ENCODE data around the gene SPRR2E.

The SPRR2E gene

DNA sequence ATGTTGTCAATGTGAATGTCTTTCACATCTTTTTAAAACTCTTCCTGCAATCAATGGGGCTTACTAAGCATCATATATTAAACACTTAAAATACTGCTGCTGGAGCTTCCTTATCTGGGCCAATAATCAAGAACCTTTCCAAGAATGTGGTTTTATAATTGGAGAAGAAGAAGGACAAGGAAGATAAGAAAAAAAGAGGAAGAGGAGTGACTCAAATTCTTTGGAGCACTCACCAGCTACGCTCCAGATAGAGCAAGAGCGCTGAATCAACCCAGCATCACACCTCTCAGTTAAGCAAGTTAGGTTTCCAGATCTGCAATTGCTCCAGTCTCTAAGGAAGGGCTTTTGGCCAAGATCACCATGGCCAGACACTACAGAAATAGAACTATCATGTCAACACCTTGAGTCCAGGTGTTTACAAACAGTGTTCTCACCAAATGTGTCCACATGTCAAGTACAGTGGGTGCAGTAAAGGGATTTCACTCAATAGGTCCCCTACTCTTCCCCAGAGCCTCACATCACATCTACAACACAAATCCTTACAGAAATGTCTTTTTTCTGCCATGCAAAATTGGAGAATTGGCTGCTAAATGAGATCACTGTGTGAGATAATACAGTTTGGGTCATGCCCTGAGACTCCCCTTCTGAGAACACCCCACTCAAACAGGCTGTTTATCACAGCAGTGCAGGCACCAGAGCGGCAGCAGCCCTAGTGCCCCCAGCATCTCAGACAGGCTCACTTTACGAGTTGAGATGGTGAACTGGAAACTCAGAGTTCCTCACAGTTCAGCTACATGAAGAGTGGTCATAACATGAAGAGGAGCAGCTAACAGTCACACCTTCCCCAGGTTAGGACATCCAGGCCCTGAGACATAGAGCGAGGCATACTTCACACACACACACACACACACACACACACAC is 21.3 kb downstream of the SPRR2E start (continued):
- TF ChIP-seq PATZ1 (tag by site-specific recombination; IDR thresholded peaks at IDR 0.05) (no peak), ZNF501 (tag by site-specific recombination; IDR thresholded peaks at IDR 0.05) (no peak), ZNF747 (tag by site-specific recombination; IDR thresholded peaks at IDR 0.05) (no peak), ZNF473 (tag by site-specific recombination; IDR thresholded peaks at IDR 0.05) (no peak)

DNA sequence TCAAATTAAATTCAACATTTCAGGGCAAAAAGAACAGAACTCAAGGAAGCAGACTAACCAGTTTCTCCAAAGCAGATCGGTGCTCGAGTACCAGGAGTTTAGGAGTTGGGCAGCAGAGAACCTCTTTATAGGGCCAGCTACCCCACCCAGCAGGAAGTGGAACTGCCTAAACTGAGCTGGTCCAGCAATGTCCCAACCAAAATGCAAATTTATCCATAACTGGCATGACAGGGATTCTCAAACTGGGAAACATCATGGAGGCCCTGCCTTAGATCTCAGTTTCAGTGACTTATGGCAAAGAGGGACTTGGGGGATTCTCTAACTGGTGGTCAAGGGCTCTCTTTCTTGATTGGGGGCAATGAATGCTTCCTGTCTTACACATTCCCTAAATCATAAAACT is 22.8 kb downstream of the SPRR2E start, which contains the start of gene SPRR2B:
SPRR2B (minus strand) TSS at position 101 of the 400 bp plus-strand sequence. CDS start 772 bp downstream, outside the sequence.
- TF ChIP-seq ZNF664 (tag by site-specific recombination; IDR thresholded peaks at IDR 0.05): no peak
- no peak for TF ChIP-seq ZNF449 (tag by site-specific recombination; IDR thresholded peaks at IDR 0.05)
- TF ChIP-seq, protein P1, sequence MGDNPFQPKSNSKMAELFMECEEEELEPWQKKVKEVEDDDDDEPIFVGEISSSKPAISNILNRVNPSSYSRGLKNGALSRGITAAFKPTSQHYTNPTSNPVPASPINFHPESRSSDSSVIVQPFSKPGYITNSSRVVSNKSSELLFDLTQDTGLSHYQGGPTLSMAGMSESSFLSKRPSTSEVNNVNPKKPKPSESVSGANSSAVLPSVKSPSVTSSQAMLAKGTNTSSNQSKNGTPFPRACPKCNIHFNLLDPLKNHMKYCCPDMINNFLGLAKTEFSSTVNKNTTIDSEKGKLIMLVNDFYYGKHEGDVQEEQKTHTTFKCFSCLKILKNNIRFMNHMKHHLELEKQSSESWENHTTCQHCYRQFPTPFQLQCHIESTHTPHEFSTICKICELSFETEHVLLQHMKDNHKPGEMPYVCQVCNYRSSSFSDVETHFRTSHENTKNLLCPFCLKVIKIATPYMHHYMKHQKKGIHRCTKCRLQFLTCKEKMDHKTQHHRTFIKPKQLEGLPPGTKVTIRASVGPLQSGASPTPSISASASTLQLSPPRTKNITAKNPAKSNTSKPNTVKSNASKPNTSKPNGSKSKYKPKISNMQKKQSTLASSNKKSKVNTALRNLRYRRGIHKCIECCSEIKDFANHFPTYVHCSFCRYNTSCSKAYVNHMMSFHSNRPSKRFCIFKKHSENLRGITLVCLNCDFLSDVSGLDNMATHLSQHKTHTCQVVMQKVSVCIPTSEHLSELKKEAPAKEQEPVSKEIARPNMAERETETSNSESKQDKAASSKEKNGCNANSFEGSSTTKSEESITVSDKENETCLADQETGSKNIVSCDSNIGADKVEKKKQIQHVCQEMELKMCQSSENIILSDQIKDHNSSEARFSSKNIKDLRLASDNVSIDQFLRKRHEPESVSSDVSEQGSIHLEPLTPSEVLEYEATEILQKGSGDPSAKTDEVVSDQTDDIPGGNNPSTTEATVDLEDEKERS (tag by site-specific recombination; IDR thresholded peaks at IDR 0.05): no peak
- TF ChIP-seq ZNF548 (tag by site-specific recombination; IDR thresholded peaks at IDR 0.05): no peak
- no peak for TF ChIP-seq ZNF324 (tag by site-specific recombination; IDR thresholded peaks at IDR 0.05)
- TF ChIP-seq, protein P2, sequence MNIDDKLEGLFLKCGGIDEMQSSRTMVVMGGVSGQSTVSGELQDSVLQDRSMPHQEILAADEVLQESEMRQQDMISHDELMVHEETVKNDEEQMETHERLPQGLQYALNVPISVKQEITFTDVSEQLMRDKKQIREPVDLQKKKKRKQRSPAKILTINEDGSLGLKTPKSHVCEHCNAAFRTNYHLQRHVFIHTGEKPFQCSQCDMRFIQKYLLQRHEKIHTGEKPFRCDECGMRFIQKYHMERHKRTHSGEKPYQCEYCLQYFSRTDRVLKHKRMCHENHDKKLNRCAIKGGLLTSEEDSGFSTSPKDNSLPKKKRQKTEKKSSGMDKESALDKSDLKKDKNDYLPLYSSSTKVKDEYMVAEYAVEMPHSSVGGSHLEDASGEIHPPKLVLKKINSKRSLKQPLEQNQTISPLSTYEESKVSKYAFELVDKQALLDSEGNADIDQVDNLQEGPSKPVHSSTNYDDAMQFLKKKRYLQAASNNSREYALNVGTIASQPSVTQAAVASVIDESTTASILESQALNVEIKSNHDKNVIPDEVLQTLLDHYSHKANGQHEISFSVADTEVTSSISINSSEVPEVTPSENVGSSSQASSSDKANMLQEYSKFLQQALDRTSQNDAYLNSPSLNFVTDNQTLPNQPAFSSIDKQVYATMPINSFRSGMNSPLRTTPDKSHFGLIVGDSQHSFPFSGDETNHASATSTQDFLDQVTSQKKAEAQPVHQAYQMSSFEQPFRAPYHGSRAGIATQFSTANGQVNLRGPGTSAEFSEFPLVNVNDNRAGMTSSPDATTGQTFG (tag by site-specific recombination; IDR thresholded peaks at IDR 0.05; ENCODE audit: borderline replicate concordance): no peak
- TF ChIP-seq ZSCAN16 (tag by site-specific recombination; IDR thresholded peaks at IDR 0.05): no peak
- no peak for TF ChIP-seq ZNF138 (tag by site-specific recombination; IDR thresholded peaks at IDR 0.05; ENCODE audit: borderline replicate concordance)
- no peak for TF ChIP-seq ZNF175 (tag by site-specific recombination; IDR thresholded peaks at IDR 0.05)
- TF ChIP-seq SCRT2 (tag by site-specific recombination; IDR thresholded peaks at IDR 0.05): no peak
- TF ChIP-seq FEZF1 (tag by site-specific recombination; IDR thresholded peaks at IDR 0.05): no peak
- TF ChIP-seq HOXA7 (CRISPR knock-in tag; IDR thresholded peaks at IDR 0.05; ENCODE audit: borderline replicate concordance): no peak
- no peak for TF ChIP-seq ZNF311 (tag by site-specific recombination; IDR thresholded peaks at IDR 0.05; ENCODE audit: borderline replicate concordance)
- TF ChIP-seq, protein P3, sequence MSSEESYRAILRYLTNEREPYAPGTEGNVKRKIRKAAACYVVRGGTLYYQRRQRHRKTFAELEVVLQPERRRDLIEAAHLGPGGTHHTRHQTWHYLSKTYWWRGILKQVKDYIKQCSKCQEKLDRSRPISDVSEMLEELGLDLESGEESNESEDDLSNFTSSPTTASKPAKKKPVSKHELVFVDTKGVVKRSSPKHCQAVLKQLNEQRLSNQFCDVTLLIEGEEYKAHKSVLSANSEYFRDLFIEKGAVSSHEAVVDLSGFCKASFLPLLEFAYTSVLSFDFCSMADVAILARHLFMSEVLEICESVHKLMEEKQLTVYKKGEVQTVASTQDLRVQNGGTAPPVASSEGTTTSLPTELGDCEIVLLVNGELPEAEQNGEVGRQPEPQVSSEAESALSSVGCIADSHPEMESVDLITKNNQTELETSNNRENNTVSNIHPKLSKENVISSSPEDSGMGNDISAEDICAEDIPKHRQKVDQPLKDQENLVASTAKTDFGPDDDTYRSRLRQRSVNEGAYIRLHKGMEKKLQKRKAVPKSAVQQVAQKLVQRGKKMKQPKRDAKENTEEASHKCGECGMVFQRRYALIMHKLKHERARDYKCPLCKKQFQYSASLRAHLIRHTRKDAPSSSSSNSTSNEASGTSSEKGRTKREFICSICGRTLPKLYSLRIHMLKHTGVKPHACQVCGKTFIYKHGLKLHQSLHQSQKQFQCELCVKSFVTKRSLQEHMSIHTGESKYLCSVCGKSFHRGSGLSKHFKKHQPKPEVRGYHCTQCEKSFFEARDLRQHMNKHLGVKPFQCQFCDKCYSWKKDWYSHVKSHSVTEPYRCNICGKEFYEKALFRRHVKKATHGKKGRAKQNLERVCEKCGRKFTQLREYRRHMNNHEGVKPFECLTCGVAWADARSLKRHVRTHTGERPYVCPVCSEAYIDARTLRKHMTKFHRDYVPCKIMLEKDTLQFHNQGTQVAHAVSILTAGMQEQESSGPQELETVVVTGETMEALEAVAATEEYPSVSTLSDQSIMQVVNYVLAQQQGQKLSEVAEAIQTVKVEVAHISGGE (tag by site-specific recombination; conservative IDR thresholded peaks at IDR 0.05; ENCODE audit: low read depth): no peak
- H3K9me3 ChIP-seq (ENCODE audit: control insufficient read depth, insufficient read depth, low read depth, low read length): no peaks in the 10 kb centered on the region
- no peaks in the 10 kb centered on the region for H3K36me3 ChIP-seq (ENCODE audit: control insufficient read depth in 2 of 2, insufficient read depth in 1 of 2, low read length in 2 of 2)
- ChIA-PET POLR2A (no interaction called here), CTCF (no interaction called here)
- no peak within 1 kb of the TSS for H3K4me3 ChIP-seq (ENCODE audit: low read depth, low read length)
- no peaks in the 10 kb centered on the region for H3K4me1 ChIP-seq (ENCODE audit: control insufficient read depth, insufficient read depth, low read length)
- H3K27ac ChIP-seq (ENCODE audit: extremely low read depth, low read depth, low read length): no peak within 1 kb of the TSS
